AG04450 (cell line): ENCODE data around the gene NXPH2. TPM values are rescaled to one million over a fixed set of nuclear protein-coding genes. Genes with fewer than 3 reads are reported as not detected.
"Not testable (repeated sequence)": the region's sequence is repeated elsewhere in the genome, so short reads cannot be mapped to it uniquely, and the experiment has no call there.

Experiments used
- CTCF ChIA-PET: fragments of 300-600, 350-600 bp; formaldehyde crosslinking; extraction: SDS; loops from one replicate; lab custom pipeline; 2022; ENCODE audit warnings: antibody characterized with exemption, inconsistent platforms; lab: Charles Lee
- POLR2A ChIA-PET: fragments of 350-600 bp; formaldehyde crosslinking; extraction: SDS; loops from one replicate; lab custom pipeline; 2021; ENCODE audit warnings: antibody characterized with exemption, inconsistent platforms; lab: Yijun Ruan, JAX
- DNase-seq: peaks from one replicate; pipeline ENCODE4 v3.0.0-alpha.2; 2011; ENCODE audit warnings: low read depth, low spot score
- H3K27ac ChIP-seq: one replicate; pipeline ENCODE4 v1.5.1; 2012; ENCODE audit warnings: low read depth, low read length, control low read depth
- H3K27me3 ChIP-seq: one replicate; pipeline ENCODE4 v1.6.0; 2012; ENCODE audit warnings: low read length; ENCODE audit not compliant: control insufficient read depth, insufficient read depth
- H3K4me3 ChIP-seq: 2 replicates; pipeline ENCODE4 v1.5.1; 2011; ENCODE audit warnings: mild to moderate bottlenecking, low read depth, low read length, control low read depth
- H3K9me3 ChIP-seq: 2 replicates; pipeline ENCODE4 v1.5.1; 2012; ENCODE audit warnings: low read length; ENCODE audit not compliant: control insufficient read depth, insufficient read depth
- CTCF ChIP-seq: IDR thresholded peaks from 2 replicates; pipeline ENCODE4 v1.5.1; 2011; ENCODE audit warnings: low read depth, low read length, control low read depth, inconsistent platforms
- polyA plus RNA-seq: library from polyadenylated mRNA; depleted of rRNA; stranded (reverse); fragments of >200 nt; gene quantifications from 2 replicates; pipeline ENCODE4 v1.2.3, GENCODE V29; 2011

The NXPH2 gene
- polyA plus RNA-seq, 1 experiment = not detected

GRCh38 chr2:138744713-138745112 lies 35.5 kb downstream of the NXPH2 start:
- no peak for TF ChIP-seq CTCF
- POLR2A ChIA-PET = no interaction called here
- H3K27ac ChIP-seq = no peak overlapping the region
- H3K9me3 ChIP-seq = no peaks in the 10 kb centered on the region
- no peaks in the 10 kb centered on the region for H3K27me3 ChIP-seq
- no peak for DNase-seq
- no peak overlapping the region for H3K4me3 ChIP-seq
- CTCF ChIA-PET = no interaction called here

GRCh38 chr2:138742441-138743057 lies 37.6 kb downstream of the NXPH2 start:
- no peak for TF ChIP-seq CTCF
- Histone ChIP-seq H3K4me3 (no peak overlapping the region), H3K9me3 (no peaks in the 10 kb centered on the region), H3K27ac (no peak overlapping the region), H3K27me3 (no peaks in the 10 kb centered on the region)
- DNase-seq = no peak
- ChIA-PET POLR2A (no interaction called here), CTCF (no interaction called here)

- no peak for TF ChIP-seq CTCF
- ChIA-PET CTCF (no interaction called here), POLR2A (no interaction called here)
- Histone ChIP-seq H3K27me3 (no peaks in the 10 kb centered on the region), H3K4me3 (no peak overlapping the region), H3K9me3 (no peaks in the 10 kb centered on the region), H3K27ac (no peak overlapping the region)
- DNase-seq = no peak
Measured at GRCh38 chr2:138741851-138742250, 38.3 kb downstream of the NXPH2 start.

DNA sequence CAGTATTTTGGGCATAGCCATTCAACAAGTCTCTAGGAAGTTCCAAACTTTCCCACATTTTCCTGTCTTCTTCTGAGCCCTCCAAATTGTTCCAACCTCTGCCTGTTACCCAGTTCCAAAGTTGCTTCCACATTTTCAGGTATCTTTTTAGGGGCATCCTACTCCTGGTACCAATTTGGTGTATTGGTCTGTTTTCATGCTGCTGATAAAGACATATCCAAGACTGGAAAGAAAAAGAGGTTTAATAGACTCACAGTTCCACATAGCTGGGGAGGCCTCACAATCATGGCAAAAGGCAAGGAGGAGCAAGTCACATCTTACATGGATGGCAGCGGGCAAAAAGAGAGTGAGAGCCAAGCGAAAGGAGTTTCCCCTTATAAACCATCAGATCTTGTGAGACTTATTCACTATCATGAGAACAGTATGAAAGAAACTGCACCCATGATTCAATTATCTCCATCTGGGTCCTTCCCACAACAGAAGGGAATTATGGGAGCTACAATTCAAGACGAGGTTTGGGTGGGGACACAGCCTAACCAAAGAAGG lies 43.1 kb downstream of the NXPH2 start:
- POLR2A ChIA-PET, H3K27ac ChIP-seq, H3K9me3 ChIP-seq, H3K27me3 ChIP-seq, H3K4me3 ChIP-seq, CTCF ChIA-PET, DNase-seq: not testable (repeated sequence)

DNA sequence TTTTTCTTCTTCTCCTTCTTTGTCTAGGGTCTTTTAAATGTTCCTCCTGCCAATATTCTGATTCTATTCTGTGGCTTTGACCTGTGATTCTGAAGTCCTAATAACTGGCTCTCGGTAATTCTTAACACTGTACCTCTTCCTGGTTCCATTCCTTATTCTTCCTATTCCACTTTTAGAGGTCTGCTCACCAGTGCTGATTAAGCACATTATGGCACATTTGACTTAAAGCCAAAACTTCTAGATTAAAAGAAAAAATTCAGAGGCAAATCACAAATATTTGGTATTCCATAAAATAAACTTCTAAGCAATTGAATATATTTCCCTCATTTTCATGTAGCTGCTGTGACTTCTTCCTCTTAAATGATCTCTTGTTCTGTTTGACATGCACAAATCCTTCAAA lies 47.5 kb downstream of the NXPH2 start:
- POLR2A ChIA-PET = no interaction called here
- H3K27ac ChIP-seq = no peak overlapping the region
- CTCF ChIA-PET = no interaction called here
- no peak for DNase-seq
- H3K27me3 ChIP-seq = no peaks in the 10 kb centered on the region
- no peaks in the 10 kb centered on the region for H3K9me3 ChIP-seq
- no peak overlapping the region for H3K4me3 ChIP-seq
- no peak for TF ChIP-seq CTCF
